ENCODE measurements around the gene GPR183.

GPR183 gene

DNA sequence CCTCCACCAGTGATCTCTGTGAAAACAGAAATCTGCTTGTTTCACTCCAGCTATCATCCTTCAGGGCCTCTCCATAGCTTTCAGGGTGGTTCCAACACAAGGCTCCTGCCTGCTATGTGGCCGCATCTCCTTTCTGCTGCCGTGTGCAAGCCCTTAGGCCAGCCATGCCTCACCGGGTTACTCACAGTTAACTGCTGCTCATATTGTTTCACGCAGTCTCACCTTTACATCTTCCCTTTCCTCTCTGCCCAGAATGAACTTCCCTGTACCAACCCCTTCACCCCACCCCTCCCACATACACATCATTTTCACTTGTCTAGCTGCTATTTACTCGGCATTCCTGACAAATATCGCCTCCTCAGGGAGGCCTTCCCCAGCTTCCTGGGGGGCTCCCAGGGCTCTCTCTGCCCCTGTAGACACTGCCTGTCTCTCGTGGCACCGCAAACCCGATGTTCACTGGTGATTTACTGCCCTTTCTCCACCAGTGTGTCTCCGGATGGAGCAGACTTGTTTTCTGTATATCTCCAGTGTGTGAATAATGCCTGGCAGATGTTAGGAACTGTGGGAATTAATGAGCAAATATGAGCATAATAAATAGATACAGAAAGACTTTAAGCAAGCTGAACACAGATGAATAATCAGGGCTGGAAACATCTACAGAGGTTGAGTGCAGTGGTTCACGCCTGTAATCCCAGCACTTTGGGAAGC is 39.3 kb upstream of the GPR183 start:
- TF ChIP-seq GATA3 (IDR thresholded peaks at IDR 0.05; ENCODE audit: low read depth, low read length) (no peak), GATA2 (IDR thresholded peaks at IDR 0.05; ENCODE audit: low read depth, low read length) (no peak)

GRCh38 chr13:99345345-99345744 is 38.1 kb upstream of the GPR183 start:
- TF ChIP-seq GATA3 (IDR thresholded peaks at IDR 0.05; ENCODE audit: low read depth, low read length): no peak
- TF ChIP-seq GATA2 (IDR thresholded peaks at IDR 0.05; ENCODE audit: low read depth, low read length): no peak

DNA sequence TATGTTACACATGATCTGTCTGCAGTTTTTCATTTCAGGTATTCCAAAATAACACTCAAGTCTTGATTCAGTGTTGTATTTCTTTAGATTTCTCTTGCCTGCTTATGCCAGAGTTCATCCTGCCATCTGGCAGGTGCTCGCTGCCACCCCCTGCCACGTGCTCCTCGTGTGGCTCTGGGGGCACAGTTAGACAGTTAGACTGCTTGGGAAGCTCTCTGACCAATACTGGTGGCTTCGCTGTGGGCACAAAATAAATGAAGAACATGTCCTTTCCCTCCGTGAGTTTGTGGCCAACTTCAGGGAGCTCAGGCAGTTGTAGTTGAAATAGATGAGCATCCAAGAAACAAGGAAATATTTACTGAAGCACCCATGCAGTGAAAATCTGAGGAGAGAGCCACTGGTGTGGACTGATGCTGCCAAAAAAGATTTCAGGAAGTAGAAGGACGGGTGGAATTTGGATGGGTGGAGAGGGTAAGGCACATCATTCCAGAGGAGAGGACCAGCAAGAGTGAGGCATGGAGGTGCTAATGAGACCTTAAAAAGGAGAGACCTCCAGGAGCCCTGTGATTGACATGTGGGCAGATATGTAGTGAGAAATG is 37.5 kb upstream of the GPR183 start:
- no peak for TF ChIP-seq GATA3 (IDR thresholded peaks at IDR 0.05; ENCODE audit: low read depth, low read length)
- no peak for TF ChIP-seq GATA2 (IDR thresholded peaks at IDR 0.05; ENCODE audit: low read depth, low read length)

DNA sequence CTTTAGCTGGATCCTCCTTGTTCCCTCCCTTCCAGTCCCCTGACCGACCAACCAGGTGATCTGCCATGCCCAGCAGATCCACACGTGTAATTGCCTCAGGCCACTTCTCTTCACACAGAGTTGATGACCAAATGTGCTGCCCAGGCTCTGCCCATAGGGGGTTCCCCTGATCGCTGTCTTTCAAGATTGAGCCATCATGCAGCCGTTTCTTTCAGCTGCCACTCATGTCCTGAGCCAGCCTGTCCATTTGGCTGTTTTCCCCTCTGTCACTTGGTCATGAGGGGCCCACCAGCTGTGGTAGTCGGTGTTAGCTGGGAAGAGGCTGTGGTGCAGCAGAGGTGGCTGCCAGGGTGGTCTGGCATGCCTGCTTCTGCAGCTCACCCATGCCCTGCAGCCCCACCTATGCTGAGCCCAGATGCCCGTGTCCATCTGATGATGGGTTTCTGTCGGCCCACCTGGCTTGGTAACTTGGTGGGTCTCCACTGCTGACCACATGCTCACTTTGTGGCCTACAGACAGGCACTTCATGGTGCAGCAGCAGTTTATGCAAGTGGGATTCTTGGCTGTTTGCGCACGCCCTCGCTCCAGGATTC is 35.6 kb upstream of the GPR183 start:
- TF ChIP-seq GATA2 (IDR thresholded peaks at IDR 0.05; ENCODE audit: low read depth, low read length) (no peak), GATA3 (IDR thresholded peaks at IDR 0.05; ENCODE audit: low read depth, low read length) (no peak)

GRCh38 chr13:99341969-99342722 is 34.9 kb upstream of the GPR183 start:
- TF ChIP-seq GATA3 (IDR thresholded peaks at IDR 0.05; ENCODE audit: low read depth, low read length): no peak
- TF ChIP-seq GATA2 (IDR thresholded peaks at IDR 0.05; ENCODE audit: low read depth, low read length): no peak

DNA sequence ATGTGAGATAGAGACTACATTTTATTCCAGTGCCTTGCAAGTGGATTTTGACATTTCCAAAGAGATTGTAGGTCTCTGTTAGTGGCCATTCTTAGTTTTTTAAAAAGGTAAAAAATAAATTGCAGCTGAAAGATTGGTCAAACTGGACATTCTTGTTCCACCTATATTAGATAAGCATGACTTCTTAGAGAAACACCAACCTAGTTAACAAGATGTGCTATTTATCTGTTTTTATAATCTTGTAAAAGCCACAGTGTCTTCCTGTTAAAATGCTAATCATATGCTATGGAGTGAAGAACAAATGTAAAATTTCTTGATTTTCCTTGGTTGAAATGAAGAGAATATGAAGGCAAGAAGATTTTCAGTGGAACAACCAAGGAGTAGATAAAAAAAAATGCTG is 33.4 kb upstream of the GPR183 start:
- TF ChIP-seq GATA2 (IDR thresholded peaks at IDR 0.05; ENCODE audit: low read depth, low read length) (no peak), GATA3 (IDR thresholded peaks at IDR 0.05; ENCODE audit: low read depth, low read length) (no peak)

- TF ChIP-seq GATA3 (IDR thresholded peaks at IDR 0.05; ENCODE audit: low read depth, low read length) (no peak), GATA2 (IDR thresholded peaks at IDR 0.05; ENCODE audit: low read depth, low read length) (no peak)
Measured at GRCh38 chr13:99339736-99340397, 32.7 kb upstream of the GPR183 start.

DNA sequence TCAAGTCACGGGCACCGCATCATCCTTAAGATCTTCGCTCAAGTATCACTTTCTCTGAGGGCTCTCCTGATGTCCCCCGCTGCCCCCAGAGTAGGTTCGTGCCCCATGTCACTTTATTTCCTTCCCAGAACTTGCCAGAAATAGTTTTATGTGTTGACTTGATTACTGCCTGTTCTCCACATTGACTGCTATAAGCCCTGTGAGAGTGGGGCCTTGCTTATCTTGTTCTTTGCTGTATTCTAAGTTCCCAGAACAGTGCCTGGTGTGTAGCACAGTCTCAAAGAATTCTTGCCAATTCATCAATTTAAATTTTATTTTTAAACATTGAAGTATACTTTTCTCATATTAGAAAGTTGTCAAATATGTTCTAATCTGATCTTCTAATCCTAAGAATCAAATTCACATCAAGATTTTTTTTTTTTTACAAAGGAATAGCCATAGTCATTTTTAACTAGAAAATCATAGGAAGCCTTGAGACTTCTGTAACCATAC is 32.1 kb upstream of the GPR183 start:
- TF ChIP-seq GATA2 (IDR thresholded peaks at IDR 0.05; ENCODE audit: low read depth, low read length) (no peak), GATA3 (IDR thresholded peaks at IDR 0.05; ENCODE audit: low read depth, low read length) (no peak)

GRCh38 chr13:99335603-99336002 is 28.4 kb upstream of the GPR183 start:
- no peak for TF ChIP-seq GATA3 (IDR thresholded peaks at IDR 0.05; ENCODE audit: low read depth, low read length)
- no peak for TF ChIP-seq GATA2 (IDR thresholded peaks at IDR 0.05; ENCODE audit: low read depth, low read length)

GRCh38 chr13:99335087-99335486 is 27.9 kb upstream of the GPR183 start:
- no peak for TF ChIP-seq GATA3 (IDR thresholded peaks at IDR 0.05; ENCODE audit: low read depth, low read length)
- TF ChIP-seq GATA2 (IDR thresholded peaks at IDR 0.05; ENCODE audit: low read depth, low read length): no peak

DNA sequence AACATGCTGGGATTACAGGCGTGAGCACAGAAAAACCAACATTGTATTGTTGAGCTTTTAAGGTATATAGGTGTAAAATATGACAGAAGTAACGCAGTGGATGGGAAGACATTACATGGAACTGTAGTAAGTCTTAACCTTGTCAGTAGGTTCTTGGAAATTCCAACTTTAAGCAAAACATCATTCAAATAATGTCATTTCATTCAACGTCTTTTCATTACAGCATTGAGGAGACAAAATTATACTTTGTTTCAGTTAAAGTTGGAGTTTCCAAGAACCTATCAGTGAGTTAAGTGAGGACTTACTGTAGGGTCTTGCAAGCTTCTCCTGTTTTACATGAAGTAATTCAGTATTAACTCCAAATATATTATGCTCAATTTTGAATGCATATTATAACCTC is 27.0 kb upstream of the GPR183 start:
- no peak for TF ChIP-seq GATA3 (IDR thresholded peaks at IDR 0.05; ENCODE audit: low read depth, low read length)
- TF ChIP-seq GATA2 (IDR thresholded peaks at IDR 0.05; ENCODE audit: low read depth, low read length): no peak

GRCh38 chr13:99332456-99332855 is 25.3 kb upstream of the GPR183 start:
- TF ChIP-seq GATA3 (IDR thresholded peaks at IDR 0.05; ENCODE audit: low read depth, low read length): no peak
- no peak for TF ChIP-seq GATA2 (IDR thresholded peaks at IDR 0.05; ENCODE audit: low read depth, low read length)

DNA sequence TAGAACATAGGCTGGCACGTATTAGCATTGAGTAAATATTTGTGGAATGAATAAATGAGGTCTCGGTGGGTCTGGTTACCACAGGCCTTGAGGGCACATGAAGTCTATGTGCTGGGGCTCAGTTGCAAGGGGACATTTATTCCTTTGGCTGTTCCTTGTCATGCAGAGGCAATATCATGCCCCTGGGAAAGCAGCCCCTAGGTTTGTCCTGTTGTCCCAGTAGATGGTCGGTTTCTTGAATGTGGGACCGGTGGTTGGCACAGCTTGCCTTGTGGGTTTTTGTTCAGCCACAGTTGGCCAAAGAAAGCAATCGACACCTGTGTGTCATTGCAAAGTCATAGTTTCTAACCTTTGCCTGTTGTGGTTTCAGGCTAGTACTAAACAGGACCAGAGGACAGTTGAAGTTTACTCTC is 24.7 kb upstream of the GPR183 start:
- TF ChIP-seq GATA3 (IDR thresholded peaks at IDR 0.05; ENCODE audit: low read depth, low read length): no peak
- no peak for TF ChIP-seq GATA2 (IDR thresholded peaks at IDR 0.05; ENCODE audit: low read depth, low read length)

DNA sequence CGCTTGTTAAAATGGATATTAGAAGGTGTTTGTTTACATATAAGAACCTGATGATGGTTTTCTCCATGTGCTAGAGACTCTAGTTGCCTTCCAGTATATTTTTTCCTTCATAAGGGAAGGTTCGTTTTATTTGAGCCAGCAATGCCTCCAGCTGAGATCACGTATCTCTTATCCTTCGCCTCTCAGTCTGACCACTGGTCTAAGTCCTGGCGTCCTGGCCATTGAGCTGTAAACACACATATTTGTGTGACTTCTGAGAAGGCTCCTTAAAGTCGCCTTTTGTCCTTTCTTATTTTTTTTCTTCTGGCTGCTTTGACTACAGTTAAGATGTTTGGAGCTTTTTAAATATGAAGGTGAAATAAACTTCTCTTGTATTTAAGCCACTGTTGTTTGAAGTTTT is 23.7 kb upstream of the GPR183 start:
- no peak for TF ChIP-seq GATA2 (IDR thresholded peaks at IDR 0.05; ENCODE audit: low read depth, low read length)
- TF ChIP-seq GATA3 (IDR thresholded peaks at IDR 0.05; ENCODE audit: low read depth, low read length): no peak
